ENCODE results near the gene PIK3CD.
A peak's percentile ranks its signal among the peaks of the same experiment; 100 is the strongest.
"Not testable (repeated sequence)": the region's sequence is repeated elsewhere in the genome, so short reads cannot be mapped to it uniquely, and the experiment has no call there.

Gene PIK3CD

GRCh38 chr1:9689971-9690381 lies 38.4 kb downstream of the PIK3CD start:
- DNase-seq: peak in 4 of 6 experiments; percentile 16 to 38 (median 26)

- DNase-seq: no peak
Observed at GRCh38 chr1:9690440-9691107, 39.0 kb downstream of the PIK3CD start.

- peak; percentile 9 to 30 (median 22) for DNase-seq
Observed at GRCh38 chr1:9691108-9691445, 39.5 kb downstream of the PIK3CD start.

- no peak for DNase-seq
Observed at GRCh38 chr1:9691691-9692090, 40.2 kb downstream of the PIK3CD start.

GRCh38 chr1:9696793-9697192 lies 45.3 kb downstream of the PIK3CD start:
- DNase-seq: no peak

- DNase-seq: no peak
Observed at GRCh38 chr1:9699361-9699760, 47.8 kb downstream of the PIK3CD start.

- DNase-seq: no peak
Observed at GRCh38 chr1:9700340-9700739, 48.8 kb downstream of the PIK3CD start.

GRCh38 chr1:9701665-9702064 lies 50.1 kb downstream of the PIK3CD start:
- no peak for DNase-seq

- DNase-seq: no peak
Observed at GRCh38 chr1:9703165-9703509, 51.6 kb downstream of the PIK3CD start.

- DNase-seq: no peak
Observed at GRCh38 chr1:9703681-9704080, 52.1 kb downstream of the PIK3CD start.

GRCh38 chr1:9705337-9706093 lies 54.0 kb downstream of the PIK3CD start:
- DNase-seq: no peak

GRCh38 chr1:9706178-9706577 lies 54.6 kb downstream of the PIK3CD start:
- no peak for DNase-seq

GRCh38 chr1:9710037-9710436 lies 58.5 kb downstream of the PIK3CD start:
- DNase-seq: no peak

- peak in 1 of 6 experiments; percentile 16 for DNase-seq
Observed at GRCh38 chr1:9711466-9712020, 60.0 kb downstream of the PIK3CD start.

GRCh38 chr1:9712767-9713166 lies 61.2 kb downstream of the PIK3CD start:
- not testable (repeated sequence) for DNase-seq

GRCh38 chr1:9714257-9714718 lies 62.8 kb downstream of the PIK3CD start:
- peak in 5 of 6 experiments; percentile 30 to 42 (median 35) for DNase-seq

GRCh38 chr1:9715536-9716226 lies 64.2 kb downstream of the PIK3CD start:
- DNase-seq: peak; percentile 39 to 73 (median 53)

- peak in 3 of 6 experiments; percentile 40 to 60 (median 49) for DNase-seq
Observed at GRCh38 chr1:9716404-9717192, 65.1 kb downstream of the PIK3CD start.

GRCh38 chr1:9717193-9718005 lies 65.9 kb downstream of the PIK3CD start:
- peak; percentile 75 to 94 (median 88) for DNase-seq

- no peak for DNase-seq
Observed at GRCh38 chr1:9718006-9718680, 66.6 kb downstream of the PIK3CD start.
